ENCODE results near the gene WWOX. TPM values are rescaled to one million over a fixed set of nuclear protein-coding genes. Genes with fewer than 3 reads are reported as not detected.

Gene WWOX
- total and polyA plus RNA-seq, 2 of the 8 experiments (the other 6 are each of a cell fraction or from before 2014, with no cell fraction given): 5.4 to 16.7 TPM

DNA sequence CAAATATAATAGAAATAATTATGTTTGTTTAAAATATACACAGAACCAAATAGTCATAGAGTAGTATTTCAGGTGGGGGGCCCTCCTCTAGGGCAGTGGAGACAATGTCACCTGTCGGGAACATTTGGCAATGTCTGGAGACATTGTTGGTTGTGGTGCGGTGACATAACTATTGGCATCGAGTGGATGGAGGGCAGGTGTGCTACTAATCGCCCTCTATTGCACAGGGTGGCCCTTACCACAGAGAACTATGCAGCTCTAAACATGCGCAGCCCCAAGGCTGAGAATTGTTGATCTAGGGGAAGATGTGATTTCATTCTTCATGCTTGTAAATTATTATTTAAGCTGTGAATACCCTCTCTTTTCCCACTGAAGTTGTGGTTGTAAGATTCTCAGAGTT is 594.0 kb downstream of the WWOX start:
- Histone ChIP-seq H3K79me2 (ENCODE audit: control insufficient read depth in 1 of 2, insufficient read depth in 2 of 2, low read length in 2 of 2) (no peaks in the 10 kb centered on the region), H3K56ac (replicated peaks; ENCODE audit: insufficient read length, low read depth, low read length) (no peak overlapping the region), H4K5ac (ENCODE audit: insufficient read length, low read depth, low read length) (no peak overlapping the region), H3K36me3 (ENCODE audit: control insufficient read depth in 2 of 4, insufficient read depth in 4 of 4, low read length in 3 of 4) (no peaks in the 10 kb centered on the region), H3K9me3 (ENCODE audit: insufficient read depth in 2 of 2, low read depth in 1 of 2, low read length in 1 of 2) (no peaks in the 10 kb centered on the region), H3K4me3 (ENCODE audit: extremely low read depth in 1 of 4, insufficient read depth in 2 of 4, low read depth in 3 of 4, low read length in 4 of 4) (no peak overlapping the region), H4K20me1 (replicated peaks in 1 of 2; ENCODE audit: control insufficient read depth in 1 of 2, insufficient read depth in 2 of 2, low read length in 2 of 2) (no peaks in the 10 kb centered on the region), H3K4ac (replicated peaks; ENCODE audit: insufficient read length, low read depth, low read length) (no peak overlapping the region), H2AK5ac (ENCODE audit: low read depth, low read length) (no peak overlapping the region), H3K18ac (ENCODE audit: extremely low read depth, low read length) (no peak overlapping the region), H2BK120ac (replicated peaks; ENCODE audit: low read depth, low read length) (no peak overlapping the region), H3K4me2 (ENCODE audit: insufficient read depth in 1 of 2, low read depth in 2 of 2, low read length in 2 of 2) (no peak overlapping the region), H3K4me1 (replicated peaks in 1 of 4; ENCODE audit: control insufficient read depth in 3 of 4, insufficient read depth in 4 of 4, low read length in 3 of 4) (no peaks in the 10 kb centered on the region), H2AFZ (ENCODE audit: low read length) (no peak overlapping the region), H3K27me3 (replicated peaks in 1 of 4; ENCODE audit: control insufficient read depth in 3 of 4, extremely low read depth in 1 of 4, insufficient read depth in 3 of 4, low read length in 3 of 4) (no peaks in the 10 kb centered on the region), H4K8ac (ENCODE audit: extremely low read depth, insufficient read depth, low read length) (no peak overlapping the region), H2BK12ac (ENCODE audit: low read depth, low read length) (no peak overlapping the region), H3K79me1 (ENCODE audit: low read depth, low read length) (no peaks in the 10 kb centered on the region), H3K14ac (ENCODE audit: insufficient read length) (no peak overlapping the region), H3K27ac (ENCODE audit: low read depth, low read length) (no peak overlapping the region), H2BK15ac (ENCODE audit: low read length) (no peak overlapping the region), H2BK20ac (ENCODE audit: low read length) (no peak overlapping the region), H3K9ac (replicated peaks in 1 of 4; ENCODE audit: extremely low read depth in 1 of 4, low read depth in 3 of 4, low read length in 3 of 4) (no peak overlapping the region), H3K23me2 (ENCODE audit: low read depth, low read length) (no peaks in the 10 kb centered on the region), H4K91ac (replicated peaks; ENCODE audit: insufficient read length, low read length) (no peak overlapping the region), H2BK5ac (ENCODE audit: low read depth, low read length) (no peak overlapping the region), H3K23ac (ENCODE audit: insufficient read length) (no peak overlapping the region)
- WGBS, 2 experiments (ENCODE audit: extremely low coverage in 1 of 2, insufficient coverage in 1 of 2, insufficient read length in 1 of 2, insufficient replicate concordance in 2 of 2, low coverage in 1 of 2, low lambda C conversion rate in 2 of 2, missing lambda C conversion rate in 1 of 2): 93% methylated on average over 5 of the region's 5 CpGs; no CpG with 5 or more reads in 1 of the 2 experiments
- DNase-seq (ENCODE audit: low read depth in 1 of 2, low spot score in 2 of 2): no peak
- POLR2A ChIA-PET (ENCODE audit: partially characterized antibody): no interaction called here
- FAIRE-seq: no peak
- CTCF ChIA-PET (ENCODE audit: partially characterized antibody): interaction anchor here (0.6 to 4.9 kb wide), 5 partner anchors 9 to 236 kb away, joined by 3 to 20 read pairs (median 3); no protein-coding TSS in a partner anchor
- TF ChIP-seq GTF2F1 (IDR thresholded peaks at IDR 0.05; ENCODE audit: borderline replicate concordance, low read depth, low read length) (no peak), NANOG (IDR thresholded peaks at IDR 0.05; ENCODE audit: insufficient read depth, low read depth, low read length, poor library complexity, severe bottlenecking) (no peak), CHD1 (IDR thresholded peaks at IDR 0.05; ENCODE audit: low read depth, low read length) (no peak), CHD2 (IDR thresholded peaks at IDR 0.05; ENCODE audit: low read length) (no peak), HDAC6 (IDR thresholded peaks at IDR 0.05; ENCODE audit: low read depth, low read length) (no peak)
- TF ChIP-seq, protein P1, sequence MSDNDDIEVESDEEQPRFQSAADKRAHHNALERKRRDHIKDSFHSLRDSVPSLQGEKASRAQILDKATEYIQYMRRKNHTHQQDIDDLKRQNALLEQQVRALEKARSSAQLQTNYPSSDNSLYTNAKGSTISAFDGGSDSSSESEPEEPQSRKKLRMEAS (IDR thresholded peaks at IDR 0.05): no peak

Data from H1 (cell line).